Renal cortical epithelial cell (primary cell): ENCODE results near the gene RGL1. TPM values are rescaled to one million over a fixed set of nuclear protein-coding genes. Genes with fewer than 3 reads are reported as not detected.
A peak's percentile ranks its signal among the peaks of the same experiment; 100 is the strongest.

ENCODE experiments used
- DNase-seq: peaks from one replicate; pipeline ENCODE4 v3.0.0-alpha.2; 2011; ENCODE audit warnings: low read depth
- total RNA-seq: library from RNA; depleted of rRNA; stranded (reverse); fragments of >200 nt; gene quantifications from 2 replicates; pipeline ENCODE4 v1.2.3, GENCODE V29; 2014

The RGL1 gene
- total RNA-seq, 1 donor from 2014 or later: 5.9 TPM

DNA sequence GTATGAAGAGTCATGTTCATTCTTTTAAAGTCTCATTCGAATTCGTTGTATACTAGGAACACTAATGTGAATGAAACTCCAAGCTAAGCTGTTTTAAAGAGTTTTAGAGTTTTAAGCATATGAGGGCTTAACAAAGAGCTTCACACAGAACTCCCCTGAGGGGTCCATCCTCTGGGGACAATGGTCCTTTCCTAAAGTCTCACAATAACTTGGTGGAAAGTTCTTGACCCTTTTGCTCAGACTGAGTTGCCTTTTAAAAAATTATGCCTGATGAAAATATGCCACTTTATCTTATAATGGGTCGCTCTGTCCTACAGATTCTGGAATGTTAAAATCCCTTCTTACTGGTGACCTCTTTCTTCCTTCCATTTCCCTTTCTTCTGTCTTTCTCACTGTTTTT is 64.3 kb downstream of the RGL1 start:
- DNase-seq: no peak

DNA sequence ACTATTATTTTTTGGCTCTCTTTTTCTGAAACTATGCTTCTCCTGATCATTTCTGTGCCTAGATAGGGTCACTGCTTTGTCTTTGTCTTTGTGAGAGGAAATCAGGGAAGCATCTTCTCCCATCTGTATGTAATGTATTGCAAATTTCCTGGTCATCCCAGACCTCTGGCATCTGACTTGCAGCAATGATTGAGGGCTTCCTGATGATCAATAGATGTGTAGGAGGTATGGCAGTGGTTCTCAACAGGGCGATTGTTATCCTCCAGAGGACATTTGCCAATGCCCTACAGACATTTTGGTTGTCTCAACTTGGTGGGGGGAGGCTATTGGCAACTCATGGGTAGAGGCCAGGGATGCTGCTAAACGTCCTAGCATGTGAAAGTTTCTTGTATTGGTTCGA is 64.7 kb downstream of the RGL1 start:
- DNase-seq: no peak

DNA sequence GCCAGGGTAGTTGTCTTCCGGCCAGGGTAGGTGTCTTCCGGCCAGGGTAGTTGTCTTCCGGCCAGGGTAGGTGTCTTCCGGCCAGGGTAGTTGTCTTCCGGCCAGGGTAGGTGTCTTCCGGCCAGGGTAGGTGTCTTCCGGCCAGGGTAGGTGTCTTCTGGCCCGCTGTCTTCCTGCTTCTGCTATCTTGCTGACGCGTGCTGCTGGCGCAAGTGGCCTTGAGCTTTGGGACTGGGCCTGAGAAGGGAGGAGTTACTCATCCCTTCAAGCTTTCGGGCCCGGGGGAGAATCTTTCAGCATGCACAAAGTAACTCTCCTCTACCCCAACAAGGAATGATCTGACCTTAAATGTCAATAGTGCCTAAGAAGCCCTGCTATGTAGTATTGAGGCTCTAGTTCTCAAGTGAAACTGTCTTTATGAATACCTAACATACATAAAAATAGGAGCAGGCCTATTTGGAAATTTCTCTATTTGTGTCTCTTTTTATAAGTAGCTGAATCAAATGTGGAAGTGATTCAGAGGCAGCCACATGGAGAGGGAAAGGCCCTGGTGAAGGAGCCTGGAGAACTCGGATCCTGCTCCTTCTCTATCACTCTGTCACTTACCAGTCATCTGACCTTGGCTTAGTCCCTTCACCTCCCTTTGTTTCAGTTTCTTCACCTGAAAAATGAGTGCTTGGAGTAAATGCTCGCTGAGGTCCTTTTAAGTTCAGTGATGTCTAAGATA is 65.6 kb downstream of the RGL1 start:
- peak; percentile 40 for DNase-seq

DNA sequence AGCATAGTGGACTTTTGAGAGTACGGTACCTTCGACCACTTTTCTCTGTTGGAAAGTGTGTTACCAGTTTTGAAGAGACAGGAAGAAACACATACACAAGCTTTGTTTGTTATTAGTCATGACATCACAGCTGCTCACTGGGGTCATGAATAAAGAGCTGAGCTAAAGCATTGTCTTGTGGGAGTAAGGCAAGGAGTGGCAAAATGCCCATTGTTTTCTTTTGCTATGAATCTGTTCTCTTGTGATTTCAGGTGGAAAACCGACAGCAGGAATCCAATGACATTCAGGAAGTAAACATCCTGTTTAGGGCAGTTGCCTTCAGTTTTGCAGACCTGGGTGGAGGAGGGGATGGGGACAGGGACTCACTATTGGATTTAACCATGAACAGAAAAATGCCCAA is 66.2 kb downstream of the RGL1 start:
- peak; percentile 95 for DNase-seq

DNA sequence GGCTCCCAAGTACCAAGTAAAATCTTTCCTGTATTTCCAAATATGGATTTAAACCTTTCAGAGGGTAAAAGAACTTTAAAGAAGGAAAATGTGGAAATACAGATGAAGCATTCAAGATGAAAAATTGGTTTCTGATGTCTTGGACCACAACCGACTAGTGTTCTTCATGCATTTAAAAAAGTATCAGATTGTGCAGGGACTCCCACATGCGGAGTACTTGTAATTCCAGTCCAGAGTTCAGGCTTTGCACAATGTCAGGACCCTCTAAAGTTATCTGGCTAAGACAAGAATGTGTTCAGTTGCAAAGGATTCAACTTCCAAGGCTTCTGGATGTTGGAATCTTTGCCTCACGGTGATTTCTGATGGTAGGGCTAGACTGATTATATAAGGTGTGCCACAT is 66.7 kb downstream of the RGL1 start:
- DNase-seq: no peak

DNA sequence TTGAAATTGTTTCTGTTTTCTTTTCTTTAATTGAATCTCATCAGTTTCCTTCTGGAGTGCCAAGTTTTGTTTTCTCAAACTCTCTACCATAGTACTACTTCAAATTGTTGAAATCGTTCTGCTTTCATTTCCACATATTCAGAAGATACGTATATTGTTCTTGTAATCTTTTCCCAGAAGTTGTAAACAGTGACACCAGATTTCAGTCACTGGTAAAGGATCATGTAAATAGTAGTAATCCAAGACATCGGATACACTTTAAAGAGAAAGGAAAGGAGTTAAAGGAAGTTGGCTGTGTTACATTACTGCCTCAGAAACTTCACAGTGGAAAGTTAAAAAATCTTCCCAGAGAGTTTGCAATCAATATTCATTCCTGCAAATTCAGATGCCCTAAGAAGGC is 67.5 kb downstream of the RGL1 start:
- no peak for DNase-seq

DNA sequence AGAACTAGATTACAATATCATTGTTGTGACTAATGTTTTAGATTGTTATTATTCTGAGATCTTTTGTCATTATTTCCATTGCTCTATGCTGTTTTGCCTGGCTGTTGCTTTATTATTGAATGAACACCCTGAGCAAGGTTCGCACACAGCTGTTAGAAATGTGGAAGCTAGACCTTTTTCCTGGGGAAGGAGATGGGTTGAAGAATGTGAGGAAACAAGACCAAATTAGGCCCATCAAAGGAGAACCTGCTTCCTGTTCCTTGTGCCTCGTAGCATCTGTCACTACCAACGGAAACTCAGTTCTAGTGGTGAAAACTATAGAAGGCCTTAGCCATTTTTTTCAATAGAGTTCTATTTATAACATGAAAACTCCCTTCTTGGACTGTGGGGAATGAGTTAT is 68.7 kb downstream of the RGL1 start:
- no peak for DNase-seq

DNA sequence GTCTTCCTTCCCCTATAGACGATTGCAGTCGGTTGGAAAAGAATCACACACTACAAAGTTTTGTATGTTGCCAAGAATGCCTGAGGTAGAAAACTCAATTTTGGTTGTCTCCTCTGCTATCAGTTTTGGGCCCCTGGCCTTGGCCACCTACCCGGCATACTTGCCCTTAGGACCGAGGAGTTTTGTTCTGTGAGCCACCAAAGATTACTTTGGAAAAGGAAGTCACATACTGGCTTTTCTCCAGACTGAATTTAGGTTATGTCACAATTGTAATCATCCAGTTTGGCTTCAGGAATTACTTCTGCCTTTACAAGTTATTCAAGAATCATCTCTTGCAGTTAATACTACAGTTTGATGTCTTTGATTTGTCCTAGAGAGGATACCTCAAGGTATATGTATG is 71.4 kb downstream of the RGL1 start:
- no peak for DNase-seq

DNA sequence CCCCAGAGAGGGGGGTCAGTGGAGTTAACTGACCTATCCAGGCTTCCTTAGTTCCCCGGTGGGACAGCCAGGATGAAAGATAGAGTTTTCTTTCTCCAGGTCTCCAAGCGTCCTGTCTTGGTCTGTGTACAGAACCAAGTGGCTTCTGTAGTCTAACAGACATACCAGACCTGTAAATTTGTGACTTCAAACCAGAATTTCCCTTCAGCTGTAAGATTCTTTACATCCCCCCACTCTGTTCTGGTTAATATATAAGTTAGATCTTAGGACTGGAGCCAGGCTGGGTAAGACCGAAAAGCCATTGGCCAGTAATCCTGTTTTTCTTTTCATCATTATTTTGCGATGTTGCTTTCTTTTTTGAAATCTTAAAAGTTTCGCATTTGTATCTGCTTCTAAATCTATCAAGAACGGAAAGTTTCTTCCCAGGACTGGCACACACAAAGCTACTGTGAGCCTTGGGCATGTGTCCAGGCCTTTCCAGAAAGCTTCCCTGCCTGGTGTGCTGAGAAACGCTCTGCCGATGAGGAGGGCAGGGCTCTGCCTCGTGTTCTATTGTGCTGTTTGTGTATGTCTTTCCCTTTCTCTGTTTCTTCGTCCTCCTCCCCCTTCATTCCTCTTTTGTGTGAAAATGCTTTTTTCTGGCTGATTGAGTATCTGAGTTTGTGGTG is 72.3 kb downstream of the RGL1 start:
- DNase-seq: peak; percentile 72

DNA sequence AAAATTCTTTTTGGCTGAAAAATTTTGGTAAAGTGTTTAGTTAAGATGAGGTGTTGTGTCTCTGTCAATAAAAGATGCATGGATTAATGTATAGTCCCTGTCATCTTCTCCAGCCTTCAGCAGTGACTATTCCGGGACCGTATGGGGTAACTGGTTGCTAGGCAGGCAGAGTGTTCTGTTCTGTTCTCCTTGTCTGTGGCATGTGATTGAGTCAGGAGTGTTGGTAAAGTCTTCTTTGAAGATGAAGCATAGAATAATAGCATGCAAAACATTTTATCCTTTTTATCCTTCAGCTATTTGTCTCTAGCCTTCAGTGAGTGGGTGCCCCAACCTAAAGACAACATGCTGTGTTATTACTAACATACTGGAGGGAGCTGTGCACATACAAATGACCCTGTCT is 74.6 kb downstream of the RGL1 start:
- DNase-seq: no peak

DNA sequence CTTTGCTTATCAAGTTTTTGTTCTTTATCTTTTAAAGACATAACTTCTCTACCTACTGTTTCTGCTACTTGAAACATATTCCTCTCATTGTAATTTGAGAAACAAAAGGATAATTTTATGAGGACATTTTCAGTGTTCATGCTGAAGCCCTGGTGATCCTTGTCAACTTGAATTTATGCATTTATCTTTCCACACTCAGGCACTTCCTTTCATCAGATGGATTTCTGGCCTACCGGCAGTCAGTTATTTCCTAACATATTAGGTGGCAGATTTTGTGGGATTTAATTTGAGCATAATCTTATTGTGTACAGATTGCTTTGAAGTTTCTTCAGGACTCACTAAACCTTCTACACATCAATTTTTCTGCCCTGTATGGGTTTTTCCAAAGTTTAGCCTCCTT is 75.0 kb downstream of the RGL1 start:
- DNase-seq: no peak

DNA sequence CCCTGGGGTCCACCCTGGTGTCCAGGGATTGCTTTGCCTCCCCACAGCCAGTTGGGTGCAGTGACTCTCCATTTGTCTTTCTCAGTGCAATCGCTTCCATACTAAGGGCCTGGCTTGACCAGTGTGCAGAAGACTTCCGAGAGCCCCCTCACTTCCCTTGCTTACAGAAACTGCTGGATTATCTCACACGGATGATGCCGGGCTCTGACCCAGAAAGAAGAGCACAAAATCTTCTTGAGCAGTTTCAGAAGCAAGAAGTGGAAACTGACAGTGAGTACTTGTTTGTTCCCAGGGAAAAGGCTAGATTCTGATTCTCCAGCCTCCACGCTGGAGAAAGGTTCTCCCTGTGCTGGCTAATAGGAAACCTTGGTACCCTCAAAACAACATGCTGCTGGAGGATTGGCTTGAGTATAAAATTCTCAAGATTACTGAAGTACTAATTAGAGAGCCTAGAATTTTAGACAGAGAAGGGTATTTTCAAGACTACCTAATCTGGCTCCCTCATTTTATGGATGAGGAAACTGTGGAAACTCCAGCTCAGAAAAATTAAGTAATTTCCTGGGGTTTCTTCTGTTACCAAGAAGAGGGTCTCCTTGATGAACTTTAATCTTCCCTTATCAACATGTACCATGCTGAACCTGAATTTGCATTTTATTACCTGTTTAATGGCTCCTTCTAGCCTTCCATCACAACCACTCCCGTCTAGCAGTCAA is 75.8 kb downstream of the RGL1 start:
- no peak for DNase-seq

DNA sequence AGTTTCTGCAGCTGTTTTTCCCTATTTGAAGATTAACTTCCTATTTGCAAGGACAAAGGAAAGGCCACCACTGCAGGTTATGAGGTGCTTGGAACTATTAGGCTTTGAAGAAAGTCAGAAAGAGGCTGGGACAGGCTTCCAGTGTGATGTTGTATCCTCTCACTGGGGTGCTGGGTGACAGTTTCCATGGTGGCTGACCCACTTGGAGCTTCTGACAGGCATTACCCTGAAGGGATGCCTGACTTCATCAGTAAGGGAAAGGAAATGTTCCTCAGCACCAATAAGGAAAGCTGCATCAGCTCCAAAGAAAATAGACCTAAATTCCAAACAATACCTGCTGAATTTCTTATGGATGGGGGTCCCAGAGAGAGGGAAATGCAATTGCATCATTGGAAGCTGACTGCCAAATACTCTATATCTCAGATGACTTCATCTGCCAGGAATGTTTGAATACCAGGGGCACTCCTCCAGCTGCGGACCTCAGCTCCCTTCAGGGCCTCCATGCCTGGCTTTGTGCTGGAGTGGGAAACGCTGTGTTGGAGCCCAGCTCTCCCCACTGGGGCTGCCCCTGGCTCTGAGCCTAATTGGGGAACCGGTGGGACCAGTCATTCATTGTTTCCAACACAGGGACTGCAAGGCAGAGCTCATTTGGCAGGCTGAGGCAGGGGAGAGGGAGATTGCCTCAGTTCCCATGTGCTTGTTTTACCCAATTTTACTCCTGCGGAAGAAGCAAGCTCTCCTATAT is 76.6 kb downstream of the RGL1 start:
- peak; percentile 86 for DNase-seq

DNA sequence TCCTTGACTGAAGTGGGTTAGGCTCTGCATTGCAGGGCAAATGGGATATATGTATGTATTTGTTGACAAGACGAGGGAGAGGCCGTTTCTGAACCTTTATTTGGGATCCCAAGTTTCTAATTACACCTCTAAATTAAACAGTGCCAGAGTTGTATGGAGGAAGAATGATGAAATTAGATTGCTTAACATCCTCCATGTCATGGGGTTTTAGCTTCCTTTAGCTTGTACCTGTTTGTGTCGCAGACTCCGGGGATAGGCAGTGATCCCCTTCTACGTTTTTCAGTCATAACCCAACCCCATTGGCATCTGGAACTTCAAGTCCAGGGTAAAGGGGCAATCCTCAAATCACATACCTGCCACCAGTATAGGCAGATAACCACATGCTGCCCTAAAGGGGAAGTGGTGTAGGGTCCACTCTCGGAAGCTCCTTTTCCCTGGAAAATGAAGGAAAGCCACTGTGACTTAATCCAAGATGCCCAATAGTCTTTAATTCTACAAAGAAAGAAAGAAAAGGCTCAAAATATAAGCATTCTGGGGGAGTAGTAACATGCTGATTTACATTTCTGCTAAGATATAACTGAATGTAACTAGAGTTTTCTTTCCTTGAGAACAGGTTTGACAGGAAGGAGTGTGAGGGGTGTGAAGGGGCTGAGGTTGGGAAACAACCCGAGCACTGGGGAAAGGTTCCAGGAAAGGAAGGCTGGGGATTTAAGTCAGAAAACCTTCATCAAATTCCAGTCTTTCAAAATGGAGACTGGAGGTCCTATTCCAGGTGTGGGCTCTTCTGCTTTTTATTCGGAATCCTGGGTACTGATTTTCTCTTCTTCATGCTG is 77.6 kb downstream of the RGL1 start:
- DNase-seq: no peak

DNA sequence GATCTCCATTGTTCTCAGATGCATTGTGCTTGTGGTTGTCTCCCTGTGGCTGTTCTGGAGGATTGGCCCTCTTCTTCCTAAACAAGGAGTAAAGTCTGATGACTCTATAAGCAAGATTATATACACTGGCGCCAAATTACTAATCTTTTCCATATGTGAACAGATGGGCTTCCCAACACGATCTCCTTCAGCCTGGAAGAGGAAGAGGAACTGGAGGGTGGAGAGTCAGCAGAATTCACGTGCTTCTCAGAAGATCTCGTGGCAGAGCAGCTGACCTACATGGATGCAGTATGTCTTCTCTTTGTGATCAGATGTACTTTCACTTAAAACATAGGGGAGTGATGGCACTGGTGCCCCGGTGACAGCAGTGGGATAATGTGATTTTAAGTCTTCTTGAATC is 78.7 kb downstream of the RGL1 start:
- no peak for DNase-seq

DNA sequence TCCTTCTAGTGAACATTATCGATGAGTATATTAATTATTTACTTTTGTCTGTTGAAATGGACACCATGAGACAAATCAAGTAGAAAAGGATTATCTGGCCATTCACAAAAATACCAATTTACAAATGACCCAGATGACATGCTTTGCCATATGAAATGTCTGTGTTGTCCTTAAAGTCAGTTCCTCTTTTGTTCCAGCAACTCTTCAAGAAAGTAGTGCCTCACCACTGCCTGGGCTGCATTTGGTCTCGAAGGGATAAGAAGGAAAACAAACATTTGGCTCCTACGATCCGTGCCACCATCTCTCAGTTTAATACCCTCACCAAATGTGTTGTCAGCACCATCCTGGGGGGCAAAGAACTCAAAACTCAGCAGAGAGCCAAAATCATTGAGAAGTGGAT is 79.6 kb downstream of the RGL1 start:
- DNase-seq: no peak

DNA sequence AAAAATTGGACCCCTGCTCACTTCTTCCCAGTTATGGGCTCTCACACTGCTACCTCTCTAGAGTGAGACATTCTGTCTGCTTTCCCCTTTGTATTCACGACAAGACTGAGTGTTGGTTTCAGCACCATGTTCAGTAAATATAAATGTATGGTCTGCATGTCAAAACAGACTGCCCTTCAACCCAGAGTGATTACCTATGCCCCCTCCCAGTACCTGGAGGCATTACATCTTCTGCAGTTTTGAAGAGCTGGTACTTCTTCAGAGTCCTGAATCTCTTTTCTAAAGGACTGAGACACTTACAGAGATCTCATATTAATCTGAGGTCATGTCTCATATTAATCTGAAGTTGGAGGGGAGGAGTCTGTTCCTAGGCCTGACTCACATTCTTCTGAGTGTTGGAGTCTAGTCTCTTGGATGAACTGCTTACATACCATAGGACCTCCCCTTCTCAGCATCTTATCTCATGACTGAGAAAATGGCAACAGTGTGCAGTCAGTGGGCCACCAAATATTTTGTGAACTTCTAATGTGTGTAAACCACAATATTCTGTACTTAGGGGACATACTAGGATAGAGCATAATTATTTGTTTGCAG is 80.3 kb downstream of the RGL1 start:
- DNase-seq: no peak

DNA sequence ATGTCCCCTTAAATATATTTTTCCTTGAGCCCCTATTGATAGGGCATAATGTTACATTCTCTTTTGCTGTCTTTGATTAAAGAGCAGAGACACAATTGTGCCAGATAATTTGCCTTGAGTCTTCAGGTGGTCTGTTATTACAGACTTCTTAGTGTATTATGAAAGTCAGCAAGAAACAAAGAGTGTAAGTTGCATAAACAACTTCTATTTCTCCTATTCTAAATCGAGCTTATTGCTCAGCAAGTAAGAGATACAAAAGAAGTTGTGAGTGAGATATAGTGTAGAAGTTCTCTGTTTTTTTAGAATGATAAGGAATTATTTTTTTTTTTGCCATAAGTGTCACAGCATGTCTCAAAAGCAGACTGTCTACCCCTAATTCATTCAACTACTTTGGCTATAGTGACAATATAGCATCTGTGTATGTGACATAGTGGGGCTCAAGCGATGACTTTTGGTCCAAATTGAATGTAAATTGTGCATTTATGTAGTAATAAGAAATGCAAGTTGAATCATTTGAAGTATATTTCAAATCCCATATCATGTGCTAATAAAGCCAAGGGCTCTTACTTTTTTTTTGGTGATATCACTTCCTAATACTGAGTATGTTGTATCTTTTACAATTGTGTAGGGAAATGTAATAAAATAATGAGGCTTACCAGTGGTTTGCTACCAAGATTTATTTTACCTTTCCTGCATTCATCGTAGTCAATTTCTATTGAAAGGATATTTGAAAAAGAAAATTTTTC is 81.3 kb downstream of the RGL1 start:
- DNase-seq: no peak

DNA sequence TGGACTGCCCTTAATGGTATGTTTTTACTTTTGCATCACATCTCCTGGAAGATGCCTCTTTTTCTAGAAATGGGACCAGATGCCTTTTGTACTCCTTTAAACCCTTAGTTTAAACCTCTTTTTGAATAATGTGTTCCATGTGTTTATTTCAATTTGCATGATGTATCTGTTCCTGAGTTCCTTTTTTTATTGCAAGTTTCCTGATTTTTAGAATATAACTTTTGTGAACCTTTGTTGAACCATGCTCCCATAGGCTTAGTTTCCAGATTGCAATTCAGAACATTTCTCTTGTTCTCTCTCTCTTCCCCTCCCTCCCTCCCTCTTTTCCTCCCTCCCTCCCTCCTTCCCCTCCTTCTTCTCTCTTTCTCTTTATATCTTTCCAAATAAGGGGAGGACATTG is 81.9 kb downstream of the RGL1 start:
- DNase-seq: no peak
